Hepatocyte (in vitro differentiated cells): ENCODE data around the gene NAMPT. TPM values are rescaled to one million over a fixed set of nuclear protein-coding genes. Genes with fewer than 3 reads are reported as not detected.
"Not testable (repeated sequence)": the region's sequence is repeated elsewhere in the genome, so short reads cannot be mapped to it uniquely, and the experiment has no call there.

Source experiments
- DNase-seq: peaks from one replicate; pipeline ENCODE4 v3.0.0-alpha.2; 2016; ENCODE audit warnings: low spot score
- H2AFZ ChIP-seq: fragments of 200-600 bp; sonication (generic); 2 replicates; pipeline ENCODE4 v1.6.0; 2016; ENCODE audit warnings: antibody characterized with exemption, mild to moderate bottlenecking
- H3K27ac ChIP-seq: fragments of 200-600 bp; sonication (generic); 2 replicates; pipeline ENCODE4 v1.5.1; 2016; ENCODE audit warnings: mild to moderate bottlenecking
- H3K27me3 ChIP-seq: fragments of 200-600 bp; sonication (generic); 2 replicates; pipeline ENCODE4 v1.6.1; 2016
- H3K36me3 ChIP-seq: fragments of 200-600 bp; sonication (generic); replicated peaks from 2 replicates; pipeline ENCODE4 v1.5.1; 2016; ENCODE audit warnings: low read depth; ENCODE audit not compliant: insufficient read depth
- H3K4me1 ChIP-seq: fragments of 200-600 bp; sonication (generic); 2 replicates; pipeline ENCODE4 v1.5.1; 2016; ENCODE audit warnings: mild to moderate bottlenecking, moderate library complexity; ENCODE audit not compliant: insufficient read depth
- H3K4me2 ChIP-seq: fragments of 200-600 bp; sonication (generic); 2 replicates; pipeline ENCODE4 v1.6.0; 2016
- H3K4me3 ChIP-seq: fragments of 200-600 bp; sonication (generic); 2 replicates; pipeline ENCODE4 v1.5.1; 2016; ENCODE audit warnings: mild to moderate bottlenecking
- H3K79me2 ChIP-seq: fragments of 200-600 bp; sonication (generic); 2 replicates; pipeline ENCODE4 v1.6.0; 2017; ENCODE audit warnings: mild to moderate bottlenecking
- H3K9me2 ChIP-seq: fragments of 200-600 bp; sonication (generic); replicated peaks from 2 replicates; pipeline ENCODE4 v1.6.0; 2017; ENCODE audit warnings: mild to moderate bottlenecking; ENCODE audit not compliant: insufficient read depth
- H3K9me3 ChIP-seq: fragments of 200-600 bp; sonication (generic); 2 replicates; pipeline ENCODE4 v1.5.1; 2016; ENCODE audit warnings: low read depth, mild to moderate bottlenecking
- H4K20me1 ChIP-seq: fragments of 200-600 bp; sonication (generic); 2 replicates; pipeline ENCODE4 v1.6.0; 2016; ENCODE audit warnings: mild to moderate bottlenecking; ENCODE audit not compliant: insufficient read depth, poor library complexity, severe bottlenecking
- EZH2 ChIP-seq: fragments of 200-600 bp; sonication (generic); IDR thresholded peaks from 2 replicates; pipeline ENCODE4 v1.6.1; 2016; ENCODE audit warnings: antibody characterized with exemption, mild to moderate bottlenecking, borderline replicate concordance
- EZH2phosphoT487 ChIP-seq: fragments of 200-600 bp; sonication (generic); IDR thresholded peaks from one replicate; pipeline ENCODE4 v1.6.1; 2018; ENCODE audit warnings: antibody characterized with exemption, mild to moderate bottlenecking, low read depth, moderate library complexity; ENCODE audit not compliant: unreplicated experiment, severe bottlenecking
- WGBS: methylation state at CpG from one replicate; pipeline ENCODE4 v1.1.6; 2016; ENCODE audit warnings: low lambda C conversion rate; ENCODE audit errors: missing lambda C conversion rate; 5-methylcytosine and 5-hydroxymethylcytosine counted together
- polyA plus RNA-seq: library from polyadenylated mRNA; unstranded; fragments of >200 nt; fragmentation: Nextera tagmentation; extraction: Ambion mirVana; gene quantifications from 2 replicates; pipeline ENCODE4 v1.2.1, GENCODE V29; 2016
- total RNA-seq: library from RNA; depleted of rRNA; stranded (reverse); fragments of >200 nt; gene quantifications from 2 replicates; pipeline ENCODE4 v1.2.3, GENCODE V29; 2014
- TF ChIP-seq, protein P1 (sequence below): fragments of 200-600 bp; sonication (generic); IDR thresholded peaks from 2 replicates; pipeline ENCODE4 v1.5.1; 2016; ENCODE audit warnings: antibody characterized with exemption, mild to moderate bottlenecking; ENCODE audit not compliant: poor library complexity

The NAMPT gene
- total and polyA plus RNA-seq, 2 experiments from 2014 or later: 71.8 to 299 TPM

DNA sequence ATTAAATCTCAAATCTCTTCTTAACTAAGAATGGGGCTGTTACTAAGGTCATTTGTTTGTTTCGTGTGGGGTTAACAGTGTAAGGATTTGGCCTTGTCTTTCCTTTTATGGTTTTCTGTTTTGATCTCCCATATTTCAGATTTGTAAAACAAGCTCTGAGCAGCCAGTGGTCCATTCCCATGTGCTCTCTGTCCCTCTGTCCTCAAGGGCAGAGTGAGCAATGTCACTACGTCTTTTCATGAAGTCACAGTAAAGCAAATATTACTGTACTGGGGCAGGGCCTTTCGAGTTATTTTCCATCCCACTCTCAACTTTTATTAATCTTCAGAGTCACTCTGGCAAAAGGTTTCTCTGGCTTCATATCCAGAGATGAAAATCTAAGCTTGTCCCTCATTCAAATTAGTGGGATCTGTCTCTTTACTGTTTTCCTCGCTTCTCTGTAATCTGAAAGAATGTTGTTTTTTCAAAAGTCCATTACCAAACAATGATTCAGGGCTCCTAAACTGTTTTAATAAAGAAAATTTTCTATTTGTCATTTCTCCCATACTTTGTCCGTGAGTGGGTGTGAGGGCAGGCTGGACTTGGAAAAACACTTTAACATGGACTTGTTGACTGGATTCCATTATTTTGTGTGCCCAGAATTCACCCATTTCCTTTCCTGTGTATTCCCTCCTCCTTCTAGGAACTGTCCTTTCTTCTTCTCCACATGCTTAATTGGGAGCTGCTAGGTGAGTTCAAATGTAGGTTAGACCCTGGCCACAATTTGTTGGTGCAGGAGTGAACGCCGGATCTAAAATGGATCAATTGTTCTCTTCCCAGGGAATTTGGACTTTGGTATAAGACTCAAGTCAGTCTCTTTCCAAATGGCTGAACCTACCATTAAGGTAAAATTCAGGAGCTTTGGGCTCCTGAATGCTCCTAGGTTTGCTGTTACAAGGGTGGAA, 42.1 kb upstream of the NAMPT start:
- H3K4me2 ChIP-seq: no peak overlapping the region
- H3K9me3 ChIP-seq: no peaks in the 10 kb centered on the region
- TF ChIP-seq, protein P1, sequence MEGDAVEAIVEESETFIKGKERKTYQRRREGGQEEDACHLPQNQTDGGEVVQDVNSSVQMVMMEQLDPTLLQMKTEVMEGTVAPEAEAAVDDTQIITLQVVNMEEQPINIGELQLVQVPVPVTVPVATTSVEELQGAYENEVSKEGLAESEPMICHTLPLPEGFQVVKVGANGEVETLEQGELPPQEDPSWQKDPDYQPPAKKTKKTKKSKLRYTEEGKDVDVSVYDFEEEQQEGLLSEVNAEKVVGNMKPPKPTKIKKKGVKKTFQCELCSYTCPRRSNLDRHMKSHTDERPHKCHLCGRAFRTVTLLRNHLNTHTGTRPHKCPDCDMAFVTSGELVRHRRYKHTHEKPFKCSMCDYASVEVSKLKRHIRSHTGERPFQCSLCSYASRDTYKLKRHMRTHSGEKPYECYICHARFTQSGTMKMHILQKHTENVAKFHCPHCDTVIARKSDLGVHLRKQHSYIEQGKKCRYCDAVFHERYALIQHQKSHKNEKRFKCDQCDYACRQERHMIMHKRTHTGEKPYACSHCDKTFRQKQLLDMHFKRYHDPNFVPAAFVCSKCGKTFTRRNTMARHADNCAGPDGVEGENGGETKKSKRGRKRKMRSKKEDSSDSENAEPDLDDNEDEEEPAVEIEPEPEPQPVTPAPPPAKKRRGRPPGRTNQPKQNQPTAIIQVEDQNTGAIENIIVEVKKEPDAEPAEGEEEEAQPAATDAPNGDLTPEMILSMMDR: no peak
- no peak for TF ChIP-seq EZH2phosphoT487
- TF ChIP-seq EZH2: no peak
- H3K79me2 ChIP-seq: no peaks in the 10 kb centered on the region
- DNase-seq: no peak
- WGBS: 84% methylated on average over 7 of the region's 7 CpGs
- no peak overlapping the region for H3K4me3 ChIP-seq
- no peaks in the 10 kb centered on the region for H4K20me1 ChIP-seq
- H3K27me3 ChIP-seq: no peaks in the 10 kb centered on the region
- no peak overlapping the region for H3K27ac ChIP-seq
- no peaks in the 10 kb centered on the region for H3K4me1 ChIP-seq
- no peaks in the 10 kb centered on the region for H3K36me3 ChIP-seq
- H3K9me2 ChIP-seq: no peaks in the 10 kb centered on the region
- H2AFZ ChIP-seq: no peak overlapping the region

DNA sequence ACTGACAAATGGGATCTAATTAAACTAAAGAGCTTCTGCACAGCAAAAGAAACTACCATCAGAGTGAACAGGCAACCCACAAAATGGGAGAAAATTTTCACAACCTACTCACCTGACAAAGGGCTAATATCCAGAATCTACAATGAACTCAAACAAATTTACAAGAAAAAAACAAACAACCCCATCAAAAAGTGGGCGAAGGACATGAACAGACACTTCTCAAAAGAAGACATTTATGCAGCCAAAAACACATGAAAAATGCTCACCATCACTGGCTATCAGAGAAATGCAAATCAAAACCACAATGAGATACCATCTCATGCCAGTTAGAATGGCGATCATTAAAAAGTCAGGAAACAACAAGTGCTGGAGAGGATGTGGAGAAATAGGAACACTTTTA, 39.7 kb upstream of the NAMPT start:
- not testable (repeated sequence) for H3K4me1 ChIP-seq, H3K9me2 ChIP-seq, H3K9me3 ChIP-seq, H3K79me2 ChIP-seq, H3K4me3 ChIP-seq, H3K27ac ChIP-seq, H2AFZ ChIP-seq, H3K4me2 ChIP-seq, DNase-seq, H3K36me3 ChIP-seq, H3K27me3 ChIP-seq, H4K20me1 ChIP-seq
- 100% methylated on average over 2 of the region's 2 CpGs for WGBS

DNA sequence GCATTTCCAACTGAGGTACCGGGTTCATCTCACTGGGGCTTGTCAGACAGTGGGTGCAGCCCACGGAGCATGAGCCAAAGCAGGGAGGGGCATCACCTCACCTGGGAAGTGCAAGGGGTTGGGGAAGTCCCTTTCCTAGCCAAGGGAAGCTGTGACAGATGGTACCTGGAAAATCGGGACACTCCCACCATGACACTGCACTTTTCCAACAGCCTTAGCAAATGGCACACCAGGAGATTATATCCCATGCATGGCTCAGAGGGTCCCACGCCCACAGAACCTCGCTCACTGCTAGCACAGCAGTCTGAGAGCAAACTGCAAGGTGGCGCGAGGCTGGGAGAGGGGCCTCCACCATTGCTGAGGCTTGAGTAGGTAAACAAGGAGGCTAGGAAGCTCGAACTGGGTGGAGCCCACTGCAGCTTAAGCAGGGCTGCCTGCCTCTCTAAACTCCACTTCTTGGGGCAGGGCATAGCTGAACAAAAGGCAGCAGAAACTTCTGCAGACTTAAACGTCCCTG, 35.5 kb upstream of the NAMPT start:
- not testable (repeated sequence) for H3K9me3 ChIP-seq, H3K79me2 ChIP-seq, H3K27me3 ChIP-seq, H3K4me1 ChIP-seq, H3K4me3 ChIP-seq, H3K9me2 ChIP-seq, H2AFZ ChIP-seq, H3K27ac ChIP-seq, H3K4me2 ChIP-seq, H4K20me1 ChIP-seq, DNase-seq, H3K36me3 ChIP-seq
- 83% methylated on average over 9 of the region's 9 CpGs for WGBS

DNA sequence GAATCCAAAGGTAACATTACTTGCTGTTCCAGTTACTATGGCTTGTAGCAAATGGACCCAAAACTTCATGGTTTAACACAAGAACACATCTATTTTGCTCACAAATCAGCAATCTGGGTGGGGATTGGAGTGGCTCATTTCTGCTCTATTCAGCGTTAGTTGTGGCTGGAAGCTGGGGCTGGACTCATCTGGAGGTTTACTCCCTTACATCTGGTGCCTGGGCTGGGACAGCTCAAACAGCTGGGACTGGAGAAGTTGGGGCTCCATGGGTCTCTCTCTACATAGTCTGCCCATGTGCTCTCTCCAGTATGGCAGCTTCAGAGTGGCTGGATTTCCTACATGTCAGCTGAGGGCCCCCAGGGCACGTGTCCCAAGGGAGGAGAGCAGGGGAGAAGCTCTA, 33.7 kb upstream of the NAMPT start:
- H3K27me3 ChIP-seq: no peaks in the 10 kb centered on the region
- H3K9me3 ChIP-seq: no peaks in the 10 kb centered on the region
- DNase-seq: no peak
- WGBS: 92% methylated on average over 2 of the region's 2 CpGs
- no peaks in the 10 kb centered on the region for H3K79me2 ChIP-seq
- TF ChIP-seq EZH2phosphoT487: no peak
- TF ChIP-seq EZH2: no peak
- TF ChIP-seq, protein P1: no peak
- no peak overlapping the region for H3K4me2 ChIP-seq
- no peaks in the 10 kb centered on the region for H4K20me1 ChIP-seq
- no peaks in the 10 kb centered on the region for H3K36me3 ChIP-seq
- H3K4me1 ChIP-seq: no peaks in the 10 kb centered on the region
- H2AFZ ChIP-seq: no peak overlapping the region
- H3K9me2 ChIP-seq: no peaks in the 10 kb centered on the region
- H3K4me3 ChIP-seq: no peak overlapping the region
- no peak overlapping the region for H3K27ac ChIP-seq
